ENCODE results near the gene MTFR2. TPM values are rescaled to one million over a fixed set of nuclear protein-coding genes. Genes with fewer than 3 reads are reported as not detected.

Gene MTFR2
- total and polyA plus RNA-seq, 2 experiments from 2014 or later = 2.0 to 4.9 TPM

GRCh38 chr6:136235233-136235564, 14.9 kb downstream of the MTFR2 start:
- Histone ChIP-seq H3K4me3 (no peak overlapping the region), H3K9me3 (ENCODE audit: low read depth) (no peaks in the 10 kb centered on the region)

GRCh38 chr6:136232701-136233100, 17.4 kb downstream of the MTFR2 start:
- H3K4me3 ChIP-seq = no peak overlapping the region
- H3K4me1 ChIP-seq (ENCODE audit: low read depth) = no peaks in the 10 kb centered on the region
- TF ChIP-seq, protein P1, sequence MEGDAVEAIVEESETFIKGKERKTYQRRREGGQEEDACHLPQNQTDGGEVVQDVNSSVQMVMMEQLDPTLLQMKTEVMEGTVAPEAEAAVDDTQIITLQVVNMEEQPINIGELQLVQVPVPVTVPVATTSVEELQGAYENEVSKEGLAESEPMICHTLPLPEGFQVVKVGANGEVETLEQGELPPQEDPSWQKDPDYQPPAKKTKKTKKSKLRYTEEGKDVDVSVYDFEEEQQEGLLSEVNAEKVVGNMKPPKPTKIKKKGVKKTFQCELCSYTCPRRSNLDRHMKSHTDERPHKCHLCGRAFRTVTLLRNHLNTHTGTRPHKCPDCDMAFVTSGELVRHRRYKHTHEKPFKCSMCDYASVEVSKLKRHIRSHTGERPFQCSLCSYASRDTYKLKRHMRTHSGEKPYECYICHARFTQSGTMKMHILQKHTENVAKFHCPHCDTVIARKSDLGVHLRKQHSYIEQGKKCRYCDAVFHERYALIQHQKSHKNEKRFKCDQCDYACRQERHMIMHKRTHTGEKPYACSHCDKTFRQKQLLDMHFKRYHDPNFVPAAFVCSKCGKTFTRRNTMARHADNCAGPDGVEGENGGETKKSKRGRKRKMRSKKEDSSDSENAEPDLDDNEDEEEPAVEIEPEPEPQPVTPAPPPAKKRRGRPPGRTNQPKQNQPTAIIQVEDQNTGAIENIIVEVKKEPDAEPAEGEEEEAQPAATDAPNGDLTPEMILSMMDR (IDR thresholded peaks at IDR 0.05; ENCODE audit: low read depth, low read length) = no peak
- no peaks in the 10 kb centered on the region for H3K27me3 ChIP-seq
- no peaks in the 10 kb centered on the region for H3K9me3 ChIP-seq (ENCODE audit: low read depth)
- H3K36me3 ChIP-seq = no peaks in the 10 kb centered on the region
- no peak overlapping the region for H3K27ac ChIP-seq
- no peak for DNase-seq (ENCODE audit: low read depth in 1 of 2, low spot score in 1 of 2)

More at GRCh38 chr6:136235233-136235564, 14.9 kb downstream of the MTFR2 start:
- no peak for DNase-seq (ENCODE audit: low read depth in 1 of 2, low spot score in 1 of 2)
- no peaks in the 10 kb centered on the region for H3K4me1 ChIP-seq (ENCODE audit: low read depth)
- H3K27me3 ChIP-seq = no peaks in the 10 kb centered on the region
- H3K27ac ChIP-seq = no peak overlapping the region
- no peaks in the 10 kb centered on the region for H3K36me3 ChIP-seq
- TF ChIP-seq, protein P1 (IDR thresholded peaks at IDR 0.05; ENCODE audit: low read depth, low read length) = no peak

GRCh38 chr6:136230219-136230853, 19.8 kb downstream of the MTFR2 start:
- no peak overlapping the region for H3K27ac ChIP-seq
- DNase-seq (ENCODE audit: low read depth in 1 of 2, low spot score in 1 of 2) = no peak
- H3K4me3 ChIP-seq = no peak overlapping the region
- no peaks in the 10 kb centered on the region for H3K36me3 ChIP-seq
- H3K4me1 ChIP-seq (ENCODE audit: low read depth) = no peaks in the 10 kb centered on the region
- H3K9me3 ChIP-seq (ENCODE audit: low read depth) = no peaks in the 10 kb centered on the region
- no peaks in the 10 kb centered on the region for H3K27me3 ChIP-seq
- TF ChIP-seq, protein P1 (IDR thresholded peaks at IDR 0.05; ENCODE audit: low read depth, low read length) = no peak

- DNase-seq (ENCODE audit: low read depth in 1 of 2, low spot score in 1 of 2) = no peak
- H3K4me1 ChIP-seq (ENCODE audit: low read depth) = no peaks in the 10 kb centered on the region
- no peaks in the 10 kb centered on the region for H3K36me3 ChIP-seq
- no peak overlapping the region for H3K27ac ChIP-seq
- TF ChIP-seq, protein P1 (IDR thresholded peaks at IDR 0.05; ENCODE audit: low read depth, low read length) = no peak
- no peak overlapping the region for H3K4me3 ChIP-seq
- no peaks in the 10 kb centered on the region for H3K27me3 ChIP-seq
- H3K9me3 ChIP-seq (ENCODE audit: low read depth) = no peaks in the 10 kb centered on the region
These were observed 21.3 kb downstream of the MTFR2 start for GRCh38 chr6:136228814-136229213.

GRCh38 chr6:136226674-136227377, 23.3 kb downstream of the MTFR2 start:
- TF ChIP-seq, protein P1 (IDR thresholded peaks at IDR 0.05; ENCODE audit: low read depth, low read length) = no peak
- H3K36me3 ChIP-seq = no peaks in the 10 kb centered on the region
- H3K4me1 ChIP-seq (ENCODE audit: low read depth) = no peaks in the 10 kb centered on the region
- H3K27me3 ChIP-seq = no peaks in the 10 kb centered on the region
- no peak overlapping the region for H3K4me3 ChIP-seq
- DNase-seq (ENCODE audit: low read depth in 1 of 2, low spot score in 1 of 2) = no peak
- no peaks in the 10 kb centered on the region for H3K9me3 ChIP-seq (ENCODE audit: low read depth)
- no peak overlapping the region for H3K27ac ChIP-seq
